ENCODE data around the gene PSENEN. TPM values are rescaled to one million over a fixed set of nuclear protein-coding genes. Genes with fewer than 3 reads are reported as not detected.

Gene PSENEN
- total and polyA plus RNA-seq, 9 of the 15 experiments (the other 6 are each of a cell fraction or from before 2014, with no cell fraction given): 34.5 to 299 (median 61.1) TPM

GRCh38 chr19:35702223-35703012, 43.0 kb upstream of the PSENEN start (continued):
- peak in 1 of 2 experiments; percentile 92; a peak in 2 of 4 replicates for TF ChIP-seq MLLT1 (IDR thresholded peaks at IDR 0.05)
- TF ChIP-seq DACH1 (IDR thresholded peaks at IDR 0.05; ENCODE audit: partially characterized antibody): no peak
- TF ChIP-seq NFRKB (IDR thresholded peaks at IDR 0.05; ENCODE audit: low read depth): no peak
- peak; percentile 52 for TF ChIP-seq TBP (optimal IDR thresholded peaks at IDR 0.05; ENCODE audit: low read depth, low read length)
- no peak for TF ChIP-seq ZNF280A (IDR thresholded peaks at IDR 0.05; ENCODE audit: low read depth, partially characterized antibody)
- no peak for TF ChIP-seq MYNN (IDR thresholded peaks at IDR 0.05)
- TF ChIP-seq MYNN (CRISPR knock-in tag; IDR thresholded peaks at IDR 0.05): no peak
- no peak for TF ChIP-seq RBM14 (IDR thresholded peaks at IDR 0.05; ENCODE audit: borderline replicate concordance, insufficient read depth, low read depth, low read length)
- TF ChIP-seq EP400 (IDR thresholded peaks at IDR 0.05): no peak
- TF ChIP-seq ZNF224 (CRISPR knock-in tag; IDR thresholded peaks at IDR 0.05): no peak
- TF ChIP-seq ZNF507 (tag; conservative IDR thresholded peaks at IDR 0.05): no peak
- no peak for TF ChIP-seq TAL1 (IDR thresholded peaks at IDR 0.05)
- TF ChIP-seq, protein P1, sequence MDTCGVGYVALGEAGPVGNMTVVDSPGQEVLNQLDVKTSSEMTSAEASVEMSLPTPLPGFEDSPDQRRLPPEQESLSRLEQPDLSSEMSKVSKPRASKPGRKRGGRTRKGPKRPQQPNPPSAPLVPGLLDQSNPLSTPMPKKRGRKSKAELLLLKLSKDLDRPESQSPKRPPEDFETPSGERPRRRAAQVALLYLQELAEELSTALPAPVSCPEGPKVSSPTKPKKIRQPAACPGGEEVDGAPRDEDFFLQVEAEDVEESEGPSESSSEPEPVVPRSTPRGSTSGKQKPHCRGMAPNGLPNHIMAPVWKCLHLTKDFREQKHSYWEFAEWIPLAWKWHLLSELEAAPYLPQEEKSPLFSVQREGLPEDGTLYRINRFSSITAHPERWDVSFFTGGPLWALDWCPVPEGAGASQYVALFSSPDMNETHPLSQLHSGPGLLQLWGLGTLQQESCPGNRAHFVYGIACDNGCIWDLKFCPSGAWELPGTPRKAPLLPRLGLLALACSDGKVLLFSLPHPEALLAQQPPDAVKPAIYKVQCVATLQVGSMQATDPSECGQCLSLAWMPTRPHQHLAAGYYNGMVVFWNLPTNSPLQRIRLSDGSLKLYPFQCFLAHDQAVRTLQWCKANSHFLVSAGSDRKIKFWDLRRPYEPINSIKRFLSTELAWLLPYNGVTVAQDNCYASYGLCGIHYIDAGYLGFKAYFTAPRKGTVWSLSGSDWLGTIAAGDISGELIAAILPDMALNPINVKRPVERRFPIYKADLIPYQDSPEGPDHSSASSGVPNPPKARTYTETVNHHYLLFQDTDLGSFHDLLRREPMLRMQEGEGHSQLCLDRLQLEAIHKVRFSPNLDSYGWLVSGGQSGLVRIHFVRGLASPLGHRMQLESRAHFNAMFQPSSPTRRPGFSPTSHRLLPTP (IDR thresholded peaks at IDR 0.05; ENCODE audit: borderline replicate concordance, extremely low read depth, insufficient read length): peak; percentile 27
- TF ChIP-seq, protein P2, sequence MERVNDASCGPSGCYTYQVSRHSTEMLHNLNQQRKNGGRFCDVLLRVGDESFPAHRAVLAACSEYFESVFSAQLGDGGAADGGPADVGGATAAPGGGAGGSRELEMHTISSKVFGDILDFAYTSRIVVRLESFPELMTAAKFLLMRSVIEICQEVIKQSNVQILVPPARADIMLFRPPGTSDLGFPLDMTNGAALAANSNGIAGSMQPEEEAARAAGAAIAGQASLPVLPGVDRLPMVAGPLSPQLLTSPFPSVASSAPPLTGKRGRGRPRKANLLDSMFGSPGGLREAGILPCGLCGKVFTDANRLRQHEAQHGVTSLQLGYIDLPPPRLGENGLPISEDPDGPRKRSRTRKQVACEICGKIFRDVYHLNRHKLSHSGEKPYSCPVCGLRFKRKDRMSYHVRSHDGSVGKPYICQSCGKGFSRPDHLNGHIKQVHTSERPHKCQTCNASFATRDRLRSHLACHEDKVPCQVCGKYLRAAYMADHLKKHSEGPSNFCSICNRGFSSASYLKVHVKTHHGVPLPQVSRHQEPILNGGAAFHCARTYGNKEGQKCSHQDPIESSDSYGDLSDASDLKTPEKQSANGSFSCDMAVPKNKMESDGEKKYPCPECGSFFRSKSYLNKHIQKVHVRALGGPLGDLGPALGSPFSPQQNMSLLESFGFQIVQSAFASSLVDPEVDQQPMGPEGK (CRISPR knock-in tag; IDR thresholded peaks at IDR 0.05; ENCODE audit: borderline replicate concordance): no peak
- no peak for TF ChIP-seq HINFP (tag; conservative IDR thresholded peaks at IDR 0.05; ENCODE audit: low read depth)
